Stimulated activated CD4-positive, alpha-beta T cell treated with anti-CD3 and anti-CD28 coated beads, Interleukin-1b, Interleukin-23, amount 100 ng/mL, for 48 hours (primary cell): ENCODE data around the gene TMEM164.
"Not testable (repeated sequence)": the region's sequence is repeated elsewhere in the genome, so short reads cannot be mapped to it uniquely, and the experiment has no call there.

ENCODE experiments used
- DNase-seq: peaks from one replicate; pipeline ENCODE4 v3.0.0-alpha.2; 2020

TMEM164 gene

GRCh38 chrX:110138557-110138956 lies 135.6 kb downstream of the TMEM164 start:
- no peak for DNase-seq

- DNase-seq, result no peak
Measured at GRCh38 chrX:110139172-110139571, 136.3 kb downstream of the TMEM164 start.

- no peak for DNase-seq
Measured at GRCh38 chrX:110142096-110142495, 139.2 kb downstream of the TMEM164 start.

- DNase-seq, result no peak
Measured at GRCh38 chrX:110143454-110144210, 140.7 kb downstream of the TMEM164 start.

- no peak for DNase-seq
Measured at GRCh38 chrX:110145311-110145710, 142.4 kb downstream of the TMEM164 start.

- DNase-seq, result no peak
Measured at GRCh38 chrX:110145854-110146253, 142.9 kb downstream of the TMEM164 start.

- no peak for DNase-seq
Measured at GRCh38 chrX:110146521-110146920, 143.6 kb downstream of the TMEM164 start.

GRCh38 chrX:110153244-110153643 lies 150.3 kb downstream of the TMEM164 start:
- DNase-seq, result no peak

- no peak for DNase-seq
Measured at GRCh38 chrX:110153896-110154295, 151.0 kb downstream of the TMEM164 start.

- DNase-seq, result not testable (repeated sequence)
Measured at GRCh38 chrX:110154328-110154727, 151.4 kb downstream of the TMEM164 start.

GRCh38 chrX:110155759-110156158 lies 152.8 kb downstream of the TMEM164 start:
- DNase-seq, result no peak

- no peak for DNase-seq
Measured at GRCh38 chrX:110156167-110156754, 153.3 kb downstream of the TMEM164 start.

- DNase-seq, result no peak
Measured at GRCh38 chrX:110157444-110157843, 154.5 kb downstream of the TMEM164 start.

GRCh38 chrX:110159235-110159634 lies 156.3 kb downstream of the TMEM164 start:
- DNase-seq, result no peak

- no peak for DNase-seq
Measured at GRCh38 chrX:110159865-110160264, 157.0 kb downstream of the TMEM164 start.

- no peak for DNase-seq
Measured at GRCh38 chrX:110161361-110161686, 158.4 kb downstream of the TMEM164 start.

- no peak for DNase-seq
Measured at GRCh38 chrX:110162131-110162530, 159.2 kb downstream of the TMEM164 start.

- no peak for DNase-seq
Measured at GRCh38 chrX:110162867-110163266, 160.0 kb downstream of the TMEM164 start.

- no peak for DNase-seq
Measured at GRCh38 chrX:110163488-110163887, 160.6 kb downstream of the TMEM164 start.

GRCh38 chrX:110167952-110168451 lies 165.1 kb downstream of the TMEM164 start:
- peak; percentile 25 for DNase-seq

GRCh38 chrX:110168585-110168984 lies 165.7 kb downstream of the TMEM164 start:
- no peak for DNase-seq

- no peak for DNase-seq
Measured at GRCh38 chrX:110170029-110170428, 167.1 kb downstream of the TMEM164 start.

GRCh38 chrX:110171442-110171841 lies 168.5 kb downstream of the TMEM164 start:
- DNase-seq, result no peak

GRCh38 chrX:110172215-110172614 lies 169.3 kb downstream of the TMEM164 start:
- no peak for DNase-seq
